Measurements from ENCODE around the gene SMU1. TPM values are rescaled to one million over a fixed set of nuclear protein-coding genes. Genes with fewer than 3 reads are reported as not detected.

The SMU1 gene
- total RNA-seq, 1 experiment from 2014 or later: 30.3 TPM

Other genes starting within 250 kb of the SMU1 start
- 42.2 TPM for gene APTX, start 75.0 kb downstream of the SMU1 start, total RNA-seq (2021; ENCODE audit: unreplicated experiment)
- gene DNAJA1, start 51.4 kb downstream of the SMU1 start, total RNA-seq (2021; ENCODE audit: unreplicated experiment): 246 TPM
- 57.4 TPM for gene B4GALT1, start 90.7 kb upstream of the SMU1 start, total RNA-seq (2021; ENCODE audit: unreplicated experiment)
- not detected for gene SPINK4, start 163.5 kb upstream of the SMU1 start, total RNA-seq (2021; ENCODE audit: unreplicated experiment)
- 95.8 TPM for gene BAG1, start 188.0 kb upstream of the SMU1 start, total RNA-seq (2021; ENCODE audit: unreplicated experiment)
- 74.5 TPM for gene CHMP5, start 188.4 kb upstream of the SMU1 start, total RNA-seq (2021; ENCODE audit: unreplicated experiment)
- 38.1 TPM for gene NFX1, start 213.8 kb upstream of the SMU1 start, total RNA-seq (2021; ENCODE audit: unreplicated experiment)

Measured in Panc1 (cell line).